H1 (cell line): ENCODE data around the gene CD276.

Experiments
- EZH2 ChIP-seq: fragments of 200-600 bp; sonication (generic); IDR thresholded peaks from 2 replicates; pipeline ENCODE4 v1.7.1; 2012; ENCODE audit warnings: low read depth, mild to moderate bottlenecking, moderate library complexity, low read length, inconsistent platforms; ENCODE audit not compliant: severe bottlenecking
- FOSL1 ChIP-seq: IDR thresholded peaks from 2 replicates; pipeline ENCODE4 v1.6.1; 2011; ENCODE audit warnings: mild to moderate bottlenecking, low read depth, low read length, moderate library complexity; ENCODE audit not compliant: insufficient read depth
- POLR2A ChIP-seq, 2 experiments: IDR thresholded peaks; 1 replicate in 1 of 2; 2 replicates in 1 of 2; pipeline ENCODE4 v1.6.1; 2011; ENCODE audit warnings: low read depth in 2 of 2, low read length in 2 of 2, mild to moderate bottlenecking in 2 of 2; ENCODE audit errors: control extremely low read depth in 1 of 2
- POLR2AphosphoS5 ChIP-seq: IDR thresholded peaks from 2 replicates; pipeline ENCODE4 v1.6.1; 2011; ENCODE audit warnings: low read depth, low read length
- SP4 ChIP-seq: IDR thresholded peaks from 2 replicates; pipeline ENCODE4 v1.6.1; 2012; ENCODE audit warnings: low read length, inconsistent platforms
- TAF1 ChIP-seq: IDR thresholded peaks from 2 replicates; pipeline ENCODE4 v1.6.1; 2011; ENCODE audit warnings: mild to moderate bottlenecking, low read depth, low read length
- TAF7 ChIP-seq: optimal IDR thresholded peaks from 2 replicates; pipeline ENCODE3; 2011; ENCODE audit warnings: low read depth, mild to moderate bottlenecking, inconsistent platforms, low read length, moderate library complexity, borderline replicate concordance
- TF ChIP-seq, protein P1 (sequence below), 3 experiments: IDR thresholded peaks; 1 replicate in 2 of 3; 2 replicates in 1 of 3; pipeline versions ENCODE4 v1.5.1 to v1.6.1; 2011; ENCODE audit warnings: low read length in 3 of 3, mild to moderate bottlenecking in 3 of 3, inconsistent platforms in 2 of 3, low read depth in 1 of 3, moderate library complexity in 1 of 3; ENCODE audit not compliant: insufficient read depth in 1 of 3; ENCODE audit errors: control extremely low read depth in 1 of 3

DNA sequence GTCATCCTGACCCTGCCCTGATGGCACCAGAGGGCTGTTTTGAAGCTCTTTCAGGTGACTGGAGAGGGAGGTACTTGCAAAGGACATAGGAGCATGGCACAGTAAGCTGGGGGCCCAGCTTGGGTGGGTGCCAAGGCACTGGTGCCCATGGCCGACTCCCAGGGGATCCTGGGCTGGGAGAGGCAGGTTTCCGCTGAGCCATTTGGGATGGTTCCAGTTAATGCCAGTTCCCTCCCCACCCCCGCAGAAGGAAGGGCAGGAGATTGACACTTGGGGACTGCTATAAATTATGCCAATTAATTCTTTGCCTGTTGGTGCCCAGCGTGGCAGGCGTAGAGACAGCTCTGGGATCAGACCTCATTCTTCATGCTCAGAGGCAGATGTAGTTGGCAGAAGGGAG lies 26.1 kb downstream of the CD276 start:
- TF ChIP-seq TAF1 (no peak), EZH2 (no peak), POLR2AphosphoS5 (no peak), SP4 (no peak), FOSL1 (no peak), TAF7 (no peak), POLR2A (IDR thresholded peaks at IDR 0.05; ENCODE audit: control extremely low read depth in 1 of 2, low read depth in 2 of 2, low read length in 2 of 2) (no peak)
- TF ChIP-seq, protein P1, sequence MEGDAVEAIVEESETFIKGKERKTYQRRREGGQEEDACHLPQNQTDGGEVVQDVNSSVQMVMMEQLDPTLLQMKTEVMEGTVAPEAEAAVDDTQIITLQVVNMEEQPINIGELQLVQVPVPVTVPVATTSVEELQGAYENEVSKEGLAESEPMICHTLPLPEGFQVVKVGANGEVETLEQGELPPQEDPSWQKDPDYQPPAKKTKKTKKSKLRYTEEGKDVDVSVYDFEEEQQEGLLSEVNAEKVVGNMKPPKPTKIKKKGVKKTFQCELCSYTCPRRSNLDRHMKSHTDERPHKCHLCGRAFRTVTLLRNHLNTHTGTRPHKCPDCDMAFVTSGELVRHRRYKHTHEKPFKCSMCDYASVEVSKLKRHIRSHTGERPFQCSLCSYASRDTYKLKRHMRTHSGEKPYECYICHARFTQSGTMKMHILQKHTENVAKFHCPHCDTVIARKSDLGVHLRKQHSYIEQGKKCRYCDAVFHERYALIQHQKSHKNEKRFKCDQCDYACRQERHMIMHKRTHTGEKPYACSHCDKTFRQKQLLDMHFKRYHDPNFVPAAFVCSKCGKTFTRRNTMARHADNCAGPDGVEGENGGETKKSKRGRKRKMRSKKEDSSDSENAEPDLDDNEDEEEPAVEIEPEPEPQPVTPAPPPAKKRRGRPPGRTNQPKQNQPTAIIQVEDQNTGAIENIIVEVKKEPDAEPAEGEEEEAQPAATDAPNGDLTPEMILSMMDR (IDR thresholded peaks at IDR 0.05; ENCODE audit: control extremely low read depth in 1 of 3, insufficient read depth in 1 of 3, low read depth in 1 of 3, low read length in 3 of 3), result no peak
